WERI-Rb-1 (cell line): ENCODE data around the gene GGACT.

Experiments used
- DNase-seq: peaks from one replicate; pipeline ENCODE4 v3.0.0-alpha.2; 2020
- H3K27ac ChIP-seq: fragments of 250-450 bp; sonication (Bioruptor Pico); 2 replicates; pipeline ENCODE4 v1.5.1; 2020; ENCODE audit warnings: mild to moderate bottlenecking, moderate library complexity
- H3K27me3 ChIP-seq: fragments of 250-450 bp; sonication (Bioruptor Pico); 2 replicates; pipeline ENCODE4 v1.5.1; 2021; ENCODE audit warnings: mild to moderate bottlenecking, low read depth, moderate library complexity; ENCODE audit not compliant: insufficient read depth, severe bottlenecking
- H3K36me3 ChIP-seq: fragments of 250-450 bp; sonication (Bioruptor Pico); 2 replicates; pipeline ENCODE4 v1.5.1; 2020; ENCODE audit warnings: mild to moderate bottlenecking, moderate library complexity
- H3K4me3 ChIP-seq: 2 replicates; pipeline ENCODE4 v1.5.1; 2011; ENCODE audit warnings: low read depth, mild to moderate bottlenecking, control low read depth, low read length
- H3K9me3 ChIP-seq: fragments of 250-450 bp; sonication (Bioruptor Pico); 2 replicates; pipeline ENCODE4 v1.5.1; 2021; ENCODE audit warnings: mild to moderate bottlenecking, moderate library complexity; ENCODE audit not compliant: severe bottlenecking
- TF ChIP-seq, protein P1 (sequence below): IDR thresholded peaks from 2 replicates; pipeline ENCODE4 v1.5.1; 2011; ENCODE audit warnings: low read depth, mild to moderate bottlenecking, control low read depth, inconsistent platforms, low read length

GGACT gene

DNA sequence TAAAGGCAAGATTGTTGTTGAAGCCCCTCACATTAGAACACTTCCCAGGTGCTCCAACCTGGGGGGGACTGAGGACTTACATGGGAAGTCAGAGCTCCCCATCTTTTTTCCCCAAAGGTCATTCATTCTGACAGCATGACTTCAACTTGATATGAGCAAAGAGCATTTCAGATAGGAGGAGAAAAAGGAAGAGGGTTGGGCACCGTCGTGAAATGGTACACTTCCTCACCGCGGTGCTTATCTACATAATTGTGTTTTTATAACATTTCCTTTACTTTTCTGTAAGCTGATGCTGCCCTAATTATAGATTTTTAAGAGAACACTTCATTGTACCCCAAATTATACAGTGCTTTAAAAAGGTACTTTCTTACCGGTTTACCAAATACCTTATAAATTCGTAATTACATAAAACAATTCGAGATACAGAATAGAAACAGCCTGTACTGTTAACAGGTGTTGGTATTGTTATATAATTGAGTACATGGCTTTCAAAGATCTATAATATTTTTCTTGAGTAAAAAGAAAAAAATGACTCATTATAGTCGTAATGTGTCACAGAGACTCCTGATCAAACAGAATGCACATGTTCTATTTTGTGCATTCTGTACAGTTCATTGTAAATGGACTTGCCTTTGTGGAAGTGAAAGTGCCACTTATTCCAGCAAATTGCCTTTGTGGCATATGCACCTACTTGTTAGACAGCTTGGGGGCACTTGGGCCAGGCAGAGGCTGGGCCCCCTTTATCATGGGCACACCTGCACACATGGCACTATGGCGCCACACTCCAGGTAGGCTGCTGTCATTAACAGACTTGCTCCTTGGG lies 81.8 kb downstream of the GGACT start:
- Histone ChIP-seq H3K36me3 (no peaks in the 10 kb centered on the region), H3K27ac (no peak overlapping the region), H3K4me3 (no peak overlapping the region), H3K9me3 (no peaks in the 10 kb centered on the region), H3K27me3 (no peaks in the 10 kb centered on the region)
- TF ChIP-seq, protein P1, sequence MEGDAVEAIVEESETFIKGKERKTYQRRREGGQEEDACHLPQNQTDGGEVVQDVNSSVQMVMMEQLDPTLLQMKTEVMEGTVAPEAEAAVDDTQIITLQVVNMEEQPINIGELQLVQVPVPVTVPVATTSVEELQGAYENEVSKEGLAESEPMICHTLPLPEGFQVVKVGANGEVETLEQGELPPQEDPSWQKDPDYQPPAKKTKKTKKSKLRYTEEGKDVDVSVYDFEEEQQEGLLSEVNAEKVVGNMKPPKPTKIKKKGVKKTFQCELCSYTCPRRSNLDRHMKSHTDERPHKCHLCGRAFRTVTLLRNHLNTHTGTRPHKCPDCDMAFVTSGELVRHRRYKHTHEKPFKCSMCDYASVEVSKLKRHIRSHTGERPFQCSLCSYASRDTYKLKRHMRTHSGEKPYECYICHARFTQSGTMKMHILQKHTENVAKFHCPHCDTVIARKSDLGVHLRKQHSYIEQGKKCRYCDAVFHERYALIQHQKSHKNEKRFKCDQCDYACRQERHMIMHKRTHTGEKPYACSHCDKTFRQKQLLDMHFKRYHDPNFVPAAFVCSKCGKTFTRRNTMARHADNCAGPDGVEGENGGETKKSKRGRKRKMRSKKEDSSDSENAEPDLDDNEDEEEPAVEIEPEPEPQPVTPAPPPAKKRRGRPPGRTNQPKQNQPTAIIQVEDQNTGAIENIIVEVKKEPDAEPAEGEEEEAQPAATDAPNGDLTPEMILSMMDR, result no peak
- no peak for DNase-seq

DNA sequence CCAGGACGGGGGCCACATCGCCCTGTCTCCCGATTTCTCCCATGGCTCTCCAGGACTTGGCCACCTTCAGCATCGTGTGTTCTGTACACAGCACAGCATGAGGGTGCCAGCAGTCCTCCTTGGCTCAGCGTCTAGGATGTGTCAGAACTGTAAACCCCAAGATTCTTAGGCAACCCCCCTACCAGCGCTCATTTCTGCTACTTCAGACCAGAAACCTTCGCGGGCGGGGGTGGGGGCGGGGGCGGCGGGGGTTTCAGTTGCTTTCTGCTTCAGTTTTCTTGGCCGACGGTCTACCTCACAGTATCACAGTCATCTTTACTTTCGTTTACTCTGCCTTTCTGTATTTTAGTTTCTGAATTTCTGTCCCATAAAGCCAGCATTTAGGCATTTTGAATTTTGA lies 82.4 kb downstream of the GGACT start:
- Histone ChIP-seq H3K27me3 (no peaks in the 10 kb centered on the region), H3K9me3 (no peaks in the 10 kb centered on the region), H3K4me3 (no peak overlapping the region), H3K27ac (no peak overlapping the region), H3K36me3 (no peaks in the 10 kb centered on the region)
- TF ChIP-seq, protein P1, result no peak
- DNase-seq, result no peak

DNA sequence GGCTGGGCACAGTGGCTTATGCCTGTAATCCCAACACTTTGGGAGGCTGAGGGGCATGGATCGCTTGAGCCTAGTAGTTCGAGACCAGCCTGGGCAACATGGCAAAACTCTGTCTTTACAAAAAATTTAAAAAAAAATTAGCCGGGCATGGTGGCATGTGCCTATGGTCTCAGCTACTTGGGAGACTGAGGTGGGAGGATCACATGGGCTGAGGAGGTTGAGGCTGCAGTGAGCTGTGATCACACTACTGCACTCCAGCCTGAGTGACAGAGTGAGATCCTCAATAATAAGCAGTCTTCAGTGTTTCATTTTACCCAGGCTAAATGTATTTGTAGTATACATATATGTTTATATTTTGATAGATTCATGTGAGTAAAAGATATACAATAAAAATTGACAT lies 85.0 kb downstream of the GGACT start:
- TF ChIP-seq, protein P1, result no peak
- no peaks in the 10 kb centered on the region for H3K9me3 ChIP-seq
- H3K27me3 ChIP-seq, result no peaks in the 10 kb centered on the region
- DNase-seq, result no peak
- no peak overlapping the region for H3K27ac ChIP-seq
- no peaks in the 10 kb centered on the region for H3K36me3 ChIP-seq
- H3K4me3 ChIP-seq, result no peak overlapping the region

DNA sequence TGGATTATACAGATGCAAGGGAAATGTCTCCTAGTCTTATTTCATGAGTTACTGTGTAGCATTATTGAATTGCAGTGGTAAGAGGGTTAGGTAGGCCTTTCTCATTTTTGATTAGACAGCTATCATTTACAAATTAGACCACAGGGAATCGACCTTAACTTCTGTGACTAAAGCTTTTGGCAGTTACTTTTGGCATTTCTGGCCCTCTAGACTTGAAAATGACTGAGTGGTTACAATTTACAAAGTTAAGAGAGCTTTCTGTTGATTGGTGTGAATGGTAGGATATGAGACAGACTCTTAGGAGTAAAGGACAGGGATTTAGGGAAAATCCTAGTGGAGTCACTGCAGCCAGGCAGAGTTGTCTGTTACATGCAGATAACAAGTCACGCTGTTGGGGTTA lies 86.1 kb downstream of the GGACT start:
- H3K36me3 ChIP-seq, result no peaks in the 10 kb centered on the region
- no peaks in the 10 kb centered on the region for H3K27me3 ChIP-seq
- TF ChIP-seq, protein P1, result no peak

DNA sequence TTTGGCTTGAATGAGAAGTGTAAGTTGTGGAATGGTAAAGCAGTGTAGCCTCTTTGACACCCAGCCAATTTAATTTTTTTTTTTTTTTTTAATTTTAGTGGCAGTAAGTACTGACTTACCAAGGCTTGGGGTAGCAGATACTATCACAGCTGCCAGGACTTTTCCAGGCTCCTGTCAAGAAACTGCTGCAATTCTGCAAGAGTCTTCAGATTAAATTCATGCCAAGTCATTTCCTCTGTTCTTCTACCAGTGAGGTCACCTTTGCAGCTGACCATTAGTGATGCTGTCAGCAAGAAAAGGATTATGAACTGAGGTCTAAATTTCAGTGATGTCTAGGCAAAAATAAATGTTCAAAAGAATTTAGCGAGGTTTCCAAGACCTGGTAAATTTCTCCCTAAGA lies 91.2 kb downstream of the GGACT start:
- no peaks in the 10 kb centered on the region for H3K9me3 ChIP-seq
- H3K27ac ChIP-seq, result no peak overlapping the region

More for the DNA sequence above, 86.1 kb downstream of the GGACT start:
- Histone ChIP-seq H3K4me3 (no peak overlapping the region), H3K27ac (no peak overlapping the region), H3K9me3 (no peaks in the 10 kb centered on the region)
- DNase-seq, result no peak

More for the DNA sequence above, 91.2 kb downstream of the GGACT start:
- TF ChIP-seq, protein P1, result no peak
- Histone ChIP-seq H3K36me3 (no peaks in the 10 kb centered on the region), H3K27me3 (no peaks in the 10 kb centered on the region), H3K4me3 (no peak overlapping the region)
- no peak for DNase-seq
